Ectodermal cell (in vitro differentiated cells): ENCODE data around the gene PTPN9.
"Not testable (repeated sequence)": the region's sequence is repeated elsewhere in the genome, so short reads cannot be mapped to it uniquely, and the experiment has no call there.

ENCODE experiments used
- H3K27ac ChIP-seq: 2 replicates; pipeline ENCODE4 v1.7.0; 2013; ENCODE audit warnings: mild to moderate bottlenecking, low read depth, low read length; ENCODE audit not compliant: insufficient read depth, poor library complexity, severe bottlenecking
- H3K27me3 ChIP-seq: 2 replicates; pipeline ENCODE4 v1.7.0; 2013; ENCODE audit warnings: mild to moderate bottlenecking, low read length; ENCODE audit not compliant: insufficient read depth, control insufficient read depth, poor library complexity, severe bottlenecking
- H3K36me3 ChIP-seq: one replicate; pipeline ENCODE4 v1.7.0; 2013; ENCODE audit warnings: low read length; ENCODE audit not compliant: control insufficient read depth, insufficient read depth
- H3K4me1 ChIP-seq: one replicate; pipeline ENCODE4 v1.7.0; 2013; ENCODE audit warnings: low read length; ENCODE audit not compliant: control insufficient read depth, insufficient read depth
- H3K4me3 ChIP-seq: 2 replicates; pipeline ENCODE4 v1.7.0; 2013; ENCODE audit warnings: low read depth, low read length, control low read depth; ENCODE audit not compliant: insufficient read depth
- H3K9me3 ChIP-seq: 2 replicates; pipeline ENCODE4 v1.7.0; 2013; ENCODE audit warnings: mild to moderate bottlenecking, low read length, moderate library complexity; ENCODE audit not compliant: control insufficient read depth
- WGBS, 2 experiments: methylation state at CpG; one replicate each; pipeline ENCODE4 v1.1.7; 2013; ENCODE audit warnings: missing lambda C conversion rate in 2 of 2; 5-methylcytosine and 5-hydroxymethylcytosine counted together

The PTPN9 gene

DNA sequence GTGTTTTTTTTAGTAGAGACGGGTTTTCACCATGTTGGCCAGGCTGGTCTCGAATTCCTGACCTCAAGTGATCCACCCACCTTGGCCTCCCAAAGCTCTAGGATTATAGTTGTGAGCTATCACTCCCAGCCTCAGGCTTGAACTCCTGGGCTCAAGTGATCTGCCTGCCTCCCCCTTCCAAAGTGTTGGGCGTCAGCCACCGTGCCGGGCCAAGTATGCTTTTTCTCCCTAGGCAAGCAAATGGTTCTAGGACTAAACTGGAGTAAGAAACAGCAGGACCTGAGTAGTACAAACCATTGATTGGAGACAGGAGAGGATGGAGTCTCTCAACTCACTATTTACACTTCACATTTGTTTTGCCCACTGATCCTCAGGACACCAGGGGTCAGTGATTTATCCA, 4.6 kb upstream of the PTPN9 start:
- Histone ChIP-seq H3K36me3 (no peaks in the 10 kb centered on the region), H3K9me3 (no peaks in the 10 kb centered on the region), H3K27ac (no peak overlapping the region), H3K27me3 (no peaks in the 10 kb centered on the region), H3K4me3 (no peak overlapping the region), H3K4me1 (no peaks in the 10 kb centered on the region)
- WGBS, 2 experiments, result 83 to 89% methylated on average over 5 of the region's 5 CpGs

DNA sequence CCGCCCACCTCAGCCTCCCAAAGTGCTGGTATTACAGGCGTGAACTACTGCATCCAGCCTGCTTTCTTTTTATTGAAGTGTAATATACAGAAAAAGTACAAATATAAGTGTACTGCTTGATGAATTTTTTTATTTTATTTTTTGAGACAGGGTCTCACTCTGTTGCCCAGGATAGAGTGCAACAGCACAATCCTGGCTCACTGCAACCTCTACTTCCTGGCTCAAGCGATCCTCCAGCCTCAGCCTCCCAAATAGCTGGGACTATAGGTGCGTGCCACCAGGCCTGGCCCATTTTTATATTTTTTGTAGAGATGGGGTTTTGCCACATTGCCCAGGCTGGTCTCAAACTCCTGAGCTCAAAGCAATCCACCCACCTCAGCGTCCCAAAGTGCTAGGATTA, 3.8 kb upstream of the PTPN9 start:
- not testable (repeated sequence) for H3K27me3 ChIP-seq, H3K9me3 ChIP-seq, H3K4me3 ChIP-seq, H3K36me3 ChIP-seq, H3K4me1 ChIP-seq, H3K27ac ChIP-seq
- 91 to 96% methylated on average over 4 to 5 of the region's 5 CpGs for WGBS, 2 experiments

DNA sequence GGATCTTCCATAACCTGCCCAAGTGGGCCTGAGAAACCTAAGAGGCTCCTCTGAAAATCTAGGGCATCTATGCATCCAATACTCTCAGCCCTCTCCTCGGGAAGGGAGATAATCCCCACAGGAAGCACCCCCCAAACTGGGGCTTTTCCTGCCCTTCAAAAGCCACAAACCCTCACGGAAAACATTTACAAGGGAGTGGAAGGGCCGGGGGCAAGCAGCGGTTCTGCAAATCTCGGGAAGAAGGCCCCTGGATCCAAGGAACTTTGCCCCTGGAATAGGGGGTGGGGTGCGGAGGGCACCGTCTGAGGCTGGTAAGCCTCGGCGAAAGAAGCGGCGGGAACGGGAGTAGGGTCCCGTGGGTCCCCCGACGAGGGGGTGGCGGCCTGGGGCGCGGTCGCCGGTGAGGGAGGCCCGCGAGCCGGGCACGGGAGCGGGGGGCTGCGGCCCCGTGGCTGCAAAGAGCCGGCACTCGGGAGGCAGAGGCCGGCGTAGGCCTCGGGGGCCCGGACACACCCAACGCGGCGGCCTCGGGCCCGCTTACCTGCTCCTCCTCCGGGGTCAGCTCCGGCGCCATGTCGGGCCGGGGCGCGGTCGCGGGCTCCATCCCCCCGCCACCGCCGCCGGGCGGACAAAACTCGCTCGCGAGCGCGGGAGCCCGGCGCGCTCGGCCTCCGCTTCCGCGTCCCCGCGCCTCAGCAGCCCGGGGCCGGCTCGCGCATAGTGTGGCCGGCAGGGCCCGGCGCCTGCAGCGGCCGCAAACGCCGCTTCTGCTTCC, 755 bp downstream of the PTPN9 start:
- Histone ChIP-seq H3K4me3 (peak overlapping the region; percentile 79), H3K27me3 (no peaks in the 10 kb centered on the region), H3K9me3 (no peaks in the 10 kb centered on the region), H3K36me3 (no peaks in the 10 kb centered on the region), H3K27ac (peak overlapping the region; percentile 16), H3K4me1 (peaks cover 9% of the 10 kb centered on the region)
- WGBS, 2 experiments, result 0% methylated on average over 77 of the region's 77 CpGs

DNA sequence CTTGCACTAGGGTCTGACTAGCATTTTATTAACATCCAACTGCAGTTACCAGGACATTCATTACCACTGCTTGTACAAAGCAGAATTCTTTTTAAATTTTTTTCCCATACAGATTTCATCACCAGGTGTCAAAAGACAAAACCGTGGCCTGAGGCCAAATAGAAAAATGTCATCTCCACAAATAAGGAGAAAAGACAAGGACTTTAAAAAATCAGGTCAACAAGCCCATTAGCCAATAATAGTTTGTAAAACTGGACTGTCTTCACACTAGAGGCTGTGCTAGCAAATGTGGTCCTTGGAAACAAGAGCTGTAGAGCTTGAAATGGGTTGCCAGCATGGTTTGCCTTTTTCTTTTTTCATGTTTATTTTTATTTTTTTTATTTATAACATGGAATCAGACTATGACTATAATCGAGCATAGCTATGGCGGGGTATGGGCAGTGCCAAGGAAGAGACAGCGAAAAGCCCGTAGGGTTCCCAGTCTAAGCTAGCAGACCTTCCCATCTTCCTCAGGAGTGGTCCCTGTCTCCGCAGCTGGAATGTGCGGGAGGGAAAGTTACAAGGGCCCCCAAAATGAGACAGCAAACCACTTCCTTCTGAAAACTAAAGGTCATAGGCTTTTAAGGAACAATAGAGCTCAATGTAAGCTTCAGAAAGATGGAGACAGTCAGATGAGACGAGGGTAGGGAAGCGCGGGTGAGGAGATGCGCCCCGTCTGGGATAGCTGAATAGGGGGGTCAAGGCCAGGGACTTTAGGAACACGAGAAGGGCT, 1.5 kb downstream of the PTPN9 start:
- H3K4me1 ChIP-seq, result peaks cover 9% of the 10 kb centered on the region
- H3K27ac ChIP-seq, result no peak overlapping the region
- no peaks in the 10 kb centered on the region for H3K36me3 ChIP-seq
- H3K4me3 ChIP-seq, result peak overlapping the region; percentile 79
- no peaks in the 10 kb centered on the region for H3K9me3 ChIP-seq
- H3K27me3 ChIP-seq, result no peaks in the 10 kb centered on the region
- WGBS, 2 experiments, result 2 to 3% methylated on average over 13 of the region's 13 CpGs

DNA sequence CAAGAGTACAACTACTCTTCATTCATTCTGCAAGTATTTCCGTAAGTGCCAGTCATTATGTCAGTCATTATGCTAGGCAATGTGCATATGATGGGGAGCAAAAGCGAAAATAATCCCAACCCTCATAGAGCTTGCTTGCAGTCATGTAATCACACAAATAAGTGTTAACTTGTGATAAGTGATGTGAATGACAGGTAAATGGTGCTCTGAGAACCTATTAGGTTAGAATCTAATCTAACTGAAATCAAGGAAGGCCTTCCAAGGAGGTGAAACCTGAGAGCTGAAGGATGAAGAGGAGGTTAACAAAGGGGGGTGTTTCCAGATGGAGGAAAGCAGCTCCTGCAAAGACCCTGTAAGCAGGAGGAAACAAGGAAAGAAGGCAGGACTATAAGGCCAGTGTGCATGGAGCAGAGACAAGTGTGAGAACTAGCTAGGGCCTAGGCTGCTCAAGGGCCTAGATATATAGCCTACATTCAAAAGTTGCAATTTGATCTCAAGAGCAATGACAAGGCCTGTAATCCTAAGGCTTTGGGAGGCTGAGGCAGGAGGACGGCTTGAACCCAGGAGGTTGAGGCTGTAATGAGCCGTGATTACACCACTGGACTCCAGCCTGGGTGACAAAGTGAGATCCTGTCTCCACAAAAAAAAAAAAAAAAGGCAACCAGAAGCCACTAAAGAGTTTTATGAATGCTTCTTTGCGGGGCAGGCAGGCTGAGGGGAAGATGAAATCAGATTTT, 5.3 kb downstream of the PTPN9 start:
- Histone ChIP-seq H3K36me3 (no peaks in the 10 kb centered on the region), H3K4me3 (no peak overlapping the region), H3K27me3 (no peaks in the 10 kb centered on the region), H3K9me3 (no peaks in the 10 kb centered on the region), H3K27ac (peak overlapping the region; percentile 33), H3K4me1 (peaks cover 9% of the 10 kb centered on the region)
- WGBS, 2 experiments, result 91 to 94% methylated on average over 5 of the region's 5 CpGs

DNA sequence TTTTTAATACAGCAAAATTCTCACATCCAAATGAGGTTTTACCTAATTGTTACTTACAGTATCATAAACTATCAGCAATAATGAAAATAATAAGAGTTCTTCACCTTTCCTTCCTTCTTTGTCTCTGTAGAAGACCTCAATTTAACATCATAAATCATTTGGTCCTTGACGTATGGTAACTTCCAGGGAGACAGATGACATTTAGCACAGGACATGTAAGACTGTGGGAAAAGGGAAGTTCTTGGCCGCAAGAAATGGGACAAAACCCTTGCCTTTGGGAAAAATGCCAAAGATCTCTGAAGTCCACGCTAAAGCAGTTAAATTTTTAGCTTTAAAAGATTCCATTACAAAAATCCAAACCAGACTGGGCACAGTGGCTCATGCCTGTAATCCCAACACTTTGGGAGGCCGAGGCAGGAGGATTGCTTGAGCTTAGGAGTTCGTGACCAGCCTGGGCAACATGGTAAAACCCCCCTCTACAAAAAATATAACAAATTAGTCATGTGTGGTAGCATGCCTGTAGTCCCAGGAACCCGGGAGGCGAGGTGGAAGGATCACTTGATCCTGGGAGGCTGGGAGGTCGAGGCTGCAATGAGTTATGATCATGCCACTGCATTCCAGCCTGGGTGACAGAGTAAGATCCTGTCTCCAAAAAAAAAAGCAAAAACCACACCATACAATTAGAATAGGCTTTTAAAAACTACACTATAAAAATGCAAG, 8.8 kb downstream of the PTPN9 start:
- WGBS, 2 experiments, result 92 to 97% methylated on average over 8 of the region's 8 CpGs
- no peaks in the 10 kb centered on the region for H3K9me3 ChIP-seq

DNA sequence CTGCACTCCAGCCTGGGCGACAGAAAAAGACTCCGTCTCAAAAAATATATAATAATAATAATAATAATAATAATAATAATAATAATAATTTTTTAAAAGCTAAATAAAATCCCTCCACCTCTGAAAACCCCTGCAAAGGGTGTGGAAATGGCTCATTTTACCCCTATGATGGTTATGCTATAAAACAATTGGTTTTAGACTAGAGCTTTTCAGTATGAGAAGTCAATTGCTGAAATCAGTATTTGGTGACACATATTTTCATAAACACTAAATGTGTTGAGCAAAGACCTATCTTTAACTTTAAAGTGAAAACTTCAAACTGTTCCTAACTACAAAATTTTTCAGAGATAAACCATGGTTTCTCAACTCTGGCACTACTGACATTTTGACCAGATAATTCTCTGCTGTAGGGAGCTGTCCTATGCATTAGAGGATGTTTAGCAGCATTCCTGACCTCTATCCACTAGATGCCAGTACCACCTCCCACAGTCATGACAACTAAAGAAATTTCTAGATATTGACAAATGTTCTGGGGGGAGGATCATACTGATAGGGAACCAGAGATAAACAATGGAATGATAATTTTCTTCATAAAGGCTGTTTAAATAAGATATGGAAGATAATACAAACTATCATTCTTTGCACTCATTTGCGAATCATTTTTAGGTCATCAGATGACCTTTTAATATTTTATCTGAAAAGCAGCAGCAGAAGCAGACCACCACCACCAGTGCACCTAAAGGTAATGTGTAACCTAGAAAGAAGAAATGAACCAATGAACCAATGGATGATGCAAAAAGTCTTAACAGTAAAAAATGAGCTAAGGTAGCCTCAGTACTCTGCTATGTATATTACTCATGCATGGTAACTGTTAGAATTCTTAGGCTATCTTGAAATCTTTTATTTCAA, 13.8 kb downstream of the PTPN9 start:
- no peaks in the 10 kb centered on the region for H3K4me1 ChIP-seq
- no peak overlapping the region for H3K27ac ChIP-seq
- no peaks in the 10 kb centered on the region for H3K27me3 ChIP-seq
- H3K36me3 ChIP-seq, result no peaks in the 10 kb centered on the region
- H3K4me3 ChIP-seq, result no peak overlapping the region
- no peaks in the 10 kb centered on the region for H3K9me3 ChIP-seq
- WGBS, 2 experiments, result 89 to 100% methylated on average over 1 of the region's 3 CpGs

More for the DNA sequence above, 8.8 kb downstream of the PTPN9 start:
- Histone ChIP-seq H3K36me3 (no peaks in the 10 kb centered on the region), H3K4me1 (peaks cover 6% of the 10 kb centered on the region), H3K27me3 (no peaks in the 10 kb centered on the region), H3K4me3 (no peak overlapping the region), H3K27ac (no peak overlapping the region)

DNA sequence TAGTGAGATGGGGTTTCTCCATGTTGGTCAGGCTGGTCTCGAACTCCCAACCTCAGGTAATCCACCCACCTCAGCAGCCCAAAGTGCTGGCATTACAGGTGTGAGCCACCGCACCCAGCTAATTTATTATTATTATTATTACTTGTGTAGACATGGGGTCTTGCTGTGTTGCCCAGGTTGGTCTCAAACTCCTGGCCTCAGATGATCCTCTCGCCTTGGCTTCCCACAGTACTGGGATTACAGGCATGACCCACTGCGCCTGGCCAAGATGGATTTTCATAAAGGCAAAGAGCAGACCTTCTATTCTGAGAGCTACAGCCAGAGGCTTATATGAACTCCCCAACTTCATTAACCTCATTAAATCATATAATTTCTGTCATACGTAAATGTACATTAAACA, 17.2 kb downstream of the PTPN9 start:
- Histone ChIP-seq H3K27me3 (no peaks in the 10 kb centered on the region), H3K27ac (no peak overlapping the region)
- 90 to 99% methylated on average over 4 to 5 of the region's 5 CpGs for WGBS, 2 experiments

DNA sequence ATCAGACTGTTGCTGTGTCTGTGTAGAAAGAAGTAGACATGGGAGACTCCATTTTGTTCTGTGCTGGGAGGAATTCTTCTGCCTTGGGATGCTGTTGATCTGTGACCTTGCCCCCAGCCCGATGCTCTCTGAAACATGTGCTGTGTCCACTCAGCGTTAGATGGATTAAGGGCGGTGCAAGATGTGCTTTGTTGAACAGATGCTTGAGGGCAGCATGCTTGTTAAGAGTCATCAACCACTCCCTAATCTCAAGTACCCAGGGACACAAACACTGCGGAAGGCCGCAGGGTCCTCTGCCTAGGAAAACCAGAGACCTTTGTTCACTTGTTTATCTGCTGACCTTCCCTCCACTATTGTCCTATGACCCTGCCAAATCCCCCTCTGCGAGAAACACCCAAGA, 19.8 kb downstream of the PTPN9 start:
- WGBS, 2 experiments, result 95% methylated on average over 3 to 5 of the region's 6 CpGs
- H3K4me3 ChIP-seq, H3K4me1 ChIP-seq, H3K27me3 ChIP-seq, H3K27ac ChIP-seq, H3K9me3 ChIP-seq, H3K36me3 ChIP-seq: not testable (repeated sequence)

More for the DNA sequence above, 17.2 kb downstream of the PTPN9 start:
- no peaks in the 10 kb centered on the region for H3K4me1 ChIP-seq
- H3K4me3 ChIP-seq, result no peak overlapping the region
- no peaks in the 10 kb centered on the region for H3K36me3 ChIP-seq
- no peaks in the 10 kb centered on the region for H3K9me3 ChIP-seq
